IPS-20b (cell line): ENCODE results near the gene PLSCR4.
"Not testable (repeated sequence)": the region's sequence is repeated elsewhere in the genome, so short reads cannot be mapped to it uniquely, and the experiment has no call there.

Source experiments
- H3K27ac ChIP-seq: one replicate; pipeline ENCODE4 v1.5.1; 2013; ENCODE audit warnings: low read length
- H3K27me3 ChIP-seq: 2 replicates; pipeline ENCODE4 v1.6.1; 2013; ENCODE audit warnings: mild to moderate bottlenecking, low read length, inconsistent platforms; ENCODE audit not compliant: insufficient read depth
- H3K36me3 ChIP-seq: 2 replicates; pipeline ENCODE4 v1.6.1; 2013; ENCODE audit warnings: low read depth, mild to moderate bottlenecking, inconsistent platforms, low read length, moderate library complexity; ENCODE audit not compliant: insufficient read depth
- H3K4me1 ChIP-seq: 2 replicates; pipeline ENCODE4 v1.6.1; 2013; ENCODE audit warnings: mild to moderate bottlenecking, control low read depth, inconsistent platforms, low read length, moderate library complexity; ENCODE audit not compliant: insufficient read depth
- H3K4me3 ChIP-seq: 2 replicates; pipeline ENCODE4 v1.5.1; 2013; ENCODE audit warnings: mild to moderate bottlenecking, low read length, inconsistent platforms
- H3K9ac ChIP-seq: 2 replicates; pipeline ENCODE4 v1.6.1; 2013; ENCODE audit warnings: low read depth, mild to moderate bottlenecking, inconsistent platforms, low read length, moderate library complexity
- H3K9me3 ChIP-seq: 2 replicates; pipeline ENCODE4 v1.6.1; 2013; ENCODE audit warnings: mild to moderate bottlenecking, low read depth, low read length, inconsistent platforms; ENCODE audit not compliant: insufficient read depth

The PLSCR4 gene

DNA sequence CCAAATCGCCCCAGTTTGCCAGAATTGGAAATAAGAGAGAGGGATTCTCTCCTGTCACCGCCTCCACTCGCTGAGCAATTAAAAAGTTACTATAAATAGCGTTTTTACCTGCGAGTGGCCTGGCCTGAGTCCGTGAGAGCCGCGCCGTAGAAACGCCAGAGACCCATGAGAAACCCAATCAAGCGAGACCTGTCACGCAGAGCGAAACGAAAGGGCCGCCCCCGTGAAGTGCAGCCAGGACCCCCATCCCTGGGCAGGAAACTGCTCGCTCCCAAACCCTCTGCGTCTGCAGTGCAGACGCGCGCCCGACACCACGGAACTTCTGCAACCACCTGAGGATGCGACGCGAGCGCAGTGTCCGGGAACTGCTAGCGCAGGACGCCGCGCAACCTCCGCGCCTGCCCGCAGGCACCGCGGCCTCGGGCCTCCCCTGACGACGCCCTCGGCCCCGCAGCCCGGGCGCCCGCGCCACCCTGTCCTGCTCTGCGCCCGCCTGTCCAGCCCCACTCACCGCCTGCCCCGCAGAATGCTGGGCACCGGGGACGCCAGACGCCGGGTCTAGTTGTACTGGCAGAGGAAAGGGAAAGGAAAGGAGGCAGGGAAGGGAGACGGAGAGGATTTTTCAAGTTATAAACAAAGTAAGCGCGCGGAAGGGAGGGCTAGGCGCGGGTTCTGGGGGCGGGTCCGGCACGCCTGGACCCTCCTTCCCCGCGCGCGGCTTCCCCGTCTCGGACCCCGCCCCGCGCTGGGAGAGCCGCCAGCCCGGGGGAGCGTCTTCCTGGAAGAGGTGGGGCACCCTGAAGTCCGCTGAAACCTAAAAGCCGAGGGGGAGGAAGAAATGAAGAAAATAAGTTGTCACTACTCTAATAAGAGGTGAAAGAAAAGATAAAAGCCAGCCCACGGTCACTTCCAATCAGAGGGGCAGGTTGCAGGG is at the start of gene PLSCR4:
Gene PLSCR4, minus strand, starts transcription at position 657 of the 934 bp plus-strand sequence. CDS start 29,034 bp downstream, outside the sequence.
- Histone ChIP-seq H3K9ac (peak within 1 kb of the TSS; percentile 42; the same call in 1 of the 2 replicates), H3K4me3 (peak within 1 kb of the TSS; percentile 82), H3K27ac (no peak within 1 kb of the TSS), H3K4me1 (no peaks in the 10 kb centered on the region), H3K36me3 (no peaks in the 10 kb centered on the region), H3K9me3 (peaks cover 7% of the 10 kb centered on the region), H3K27me3 (peaks cover 13% of the 10 kb centered on the region)

DNA sequence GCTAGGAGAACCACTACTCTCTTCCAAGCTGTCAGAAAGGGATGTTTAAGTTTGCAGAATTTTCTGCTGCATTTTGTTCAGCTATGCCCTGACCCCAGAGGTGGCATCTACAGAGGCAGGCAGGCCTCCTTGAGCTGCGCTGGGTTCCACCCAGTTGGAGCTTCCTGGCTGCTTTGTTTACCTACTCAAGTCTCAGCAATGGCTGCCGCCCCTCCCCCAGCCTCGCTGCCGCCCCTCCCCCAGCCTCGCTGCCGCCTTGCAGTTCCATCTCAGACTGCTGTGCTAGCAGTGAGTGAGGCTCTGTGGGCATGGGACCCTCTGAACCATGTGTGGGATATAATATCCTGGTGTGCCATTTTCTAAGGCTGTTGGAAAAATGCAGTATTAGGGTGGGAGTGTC is 42.5 kb upstream of the PLSCR4 start:
- not testable (repeated sequence) for H3K9me3 ChIP-seq, H3K36me3 ChIP-seq, H3K27ac ChIP-seq, H3K4me3 ChIP-seq, H3K9ac ChIP-seq, H3K4me1 ChIP-seq, H3K27me3 ChIP-seq

DNA sequence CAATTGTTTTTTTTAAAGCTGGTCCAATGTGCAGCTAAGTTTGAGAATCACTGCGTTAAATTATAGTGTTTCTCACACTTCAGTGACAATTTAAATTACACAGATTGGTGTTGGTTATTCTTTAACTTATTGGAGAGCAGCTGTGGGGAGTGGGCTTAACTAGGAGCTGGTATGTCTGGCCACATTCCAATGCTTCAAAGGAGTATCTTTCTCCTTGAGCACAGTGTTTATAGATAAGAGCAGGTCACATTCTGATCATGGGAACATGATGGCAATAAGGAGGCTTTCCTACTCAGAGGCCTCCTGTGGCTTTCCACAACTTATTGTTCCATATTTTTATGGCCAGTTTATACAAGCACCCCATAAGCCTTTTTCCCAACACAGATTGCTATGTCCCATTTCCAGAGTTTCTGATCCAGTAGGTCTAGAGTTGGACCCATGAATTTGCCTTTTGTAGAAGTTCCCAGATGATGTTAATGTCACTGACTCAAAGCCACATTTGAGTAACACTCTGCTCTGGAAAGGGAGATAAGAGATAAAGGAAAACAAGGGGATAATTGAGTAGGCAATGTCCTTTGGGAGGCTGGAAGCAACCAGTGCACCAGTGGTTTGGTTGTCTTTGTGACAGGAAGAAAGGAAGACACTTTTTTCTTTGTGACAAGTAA is 33.0 kb upstream of the PLSCR4 start:
- no peak overlapping the region for H3K9ac ChIP-seq
- 0 out of 2 replicates have a peak, but pooled peaks cover 3% of the 10 kb centered on the region for H3K4me1 ChIP-seq
- H3K9me3 ChIP-seq, result no peaks in the 10 kb centered on the region
- no peaks in the 10 kb centered on the region for H3K36me3 ChIP-seq
- H3K27me3 ChIP-seq, result no peaks in the 10 kb centered on the region
- no peak overlapping the region for H3K4me3 ChIP-seq
- no peak overlapping the region for H3K27ac ChIP-seq

GRCh38 chr3:146280864-146281263 is 30.0 kb upstream of the PLSCR4 start:
- no peak overlapping the region for H3K27ac ChIP-seq
- H3K36me3 ChIP-seq, result no peaks in the 10 kb centered on the region
- H3K27me3 ChIP-seq, result no peaks in the 10 kb centered on the region
- no peaks in the 10 kb centered on the region for H3K9me3 ChIP-seq
- no peak overlapping the region for H3K9ac ChIP-seq
- no peak overlapping the region for H3K4me3 ChIP-seq
- 0 out of 2 replicates have a peak, but pooled peaks cover 3% of the 10 kb centered on the region for H3K4me1 ChIP-seq

GRCh38 chr3:146279951-146280350 is 29.0 kb upstream of the PLSCR4 start:
- no peaks in the 10 kb centered on the region for H3K9me3 ChIP-seq
- H3K36me3 ChIP-seq, result no peaks in the 10 kb centered on the region
- no peak overlapping the region for H3K4me3 ChIP-seq
- H3K27me3 ChIP-seq, result no peaks in the 10 kb centered on the region
- H3K4me1 ChIP-seq, result 0 out of 2 replicates have a peak, but pooled peaks cover 3% of the 10 kb centered on the region
- no peak overlapping the region for H3K27ac ChIP-seq
- no peak overlapping the region for H3K9ac ChIP-seq

GRCh38 chr3:146279013-146279412 is 28.1 kb upstream of the PLSCR4 start:
- no peak overlapping the region for H3K4me3 ChIP-seq
- no peaks in the 10 kb centered on the region for H3K36me3 ChIP-seq
- no peaks in the 10 kb centered on the region for H3K27me3 ChIP-seq
- no peak overlapping the region for H3K27ac ChIP-seq
- no peak overlapping the region for H3K9ac ChIP-seq
- 0 out of 2 replicates have a peak, but pooled peaks cover 3% of the 10 kb centered on the region for H3K4me1 ChIP-seq
- no peaks in the 10 kb centered on the region for H3K9me3 ChIP-seq

DNA sequence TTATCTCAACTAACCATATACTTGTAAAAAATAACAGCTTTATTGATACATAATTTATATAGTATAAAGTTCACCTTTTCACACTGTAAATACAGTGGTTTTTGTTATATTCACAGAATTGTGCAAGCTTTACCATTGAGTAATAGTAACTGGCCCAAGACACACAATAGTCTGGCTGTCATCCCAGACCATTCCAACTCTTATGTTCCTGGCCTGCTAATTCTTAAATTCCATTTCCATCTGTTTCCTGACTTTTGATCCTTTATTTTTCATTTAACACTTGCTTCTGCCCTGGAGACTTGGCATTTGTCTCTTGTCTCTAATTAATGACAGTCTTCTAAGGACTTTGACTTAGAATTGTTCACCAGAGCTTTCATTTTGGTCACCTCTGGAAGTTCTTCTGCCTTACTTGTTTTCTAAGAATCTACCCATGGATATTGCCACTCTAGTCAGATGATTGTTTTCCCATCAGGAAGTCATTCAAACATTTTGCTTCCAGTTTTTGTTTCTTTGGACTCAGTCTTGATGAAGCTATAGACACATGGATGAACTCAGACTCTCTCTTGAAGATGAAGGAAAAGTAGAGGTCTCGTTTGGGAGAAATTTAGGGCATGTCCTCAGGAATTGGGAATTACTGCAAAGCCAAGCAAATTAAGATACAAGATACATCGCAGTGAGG is 27.2 kb upstream of the PLSCR4 start:
- H3K36me3 ChIP-seq, result no peaks in the 10 kb centered on the region
- H3K4me3 ChIP-seq, result no peak overlapping the region
- no peaks in the 10 kb centered on the region for H3K9me3 ChIP-seq
- no peaks in the 10 kb centered on the region for H3K27me3 ChIP-seq
- 0 out of 2 replicates have a peak, but pooled peaks cover 3% of the 10 kb centered on the region for H3K4me1 ChIP-seq
- H3K27ac ChIP-seq, result no peak overlapping the region
- no peak overlapping the region for H3K9ac ChIP-seq

DNA sequence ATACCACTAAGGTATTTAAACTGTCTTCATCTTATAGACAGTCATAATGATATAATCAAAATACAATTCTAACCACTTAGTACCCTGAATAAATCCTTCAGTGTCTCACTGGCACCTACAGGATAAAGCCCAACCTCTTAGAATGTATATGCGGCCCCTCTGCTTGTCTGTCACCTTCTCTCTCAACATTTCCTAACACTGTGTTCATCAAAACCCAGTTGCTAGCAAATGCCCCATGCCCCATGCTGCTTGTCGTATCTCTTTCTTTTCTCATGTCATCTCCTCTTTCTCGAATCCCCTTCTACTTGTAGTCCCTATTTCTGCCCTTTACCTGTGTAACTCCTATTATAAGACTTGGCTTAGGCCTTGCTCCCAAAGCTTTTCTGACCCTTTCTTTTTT is 24.6 kb upstream of the PLSCR4 start:
- no peaks in the 10 kb centered on the region for H3K27me3 ChIP-seq
- no peak overlapping the region for H3K27ac ChIP-seq
- no peak overlapping the region for H3K4me3 ChIP-seq
- no peaks in the 10 kb centered on the region for H3K9me3 ChIP-seq
- H3K4me1 ChIP-seq, result 0 out of 2 replicates have a peak, but pooled peaks cover 3% of the 10 kb centered on the region
- H3K9ac ChIP-seq, result no peak overlapping the region
- H3K36me3 ChIP-seq, result no peaks in the 10 kb centered on the region

GRCh38 chr3:146274833-146275232 is 23.9 kb upstream of the PLSCR4 start:
- no peak overlapping the region for H3K9ac ChIP-seq
- H3K4me3 ChIP-seq, result no peak overlapping the region
- no peak overlapping the region for H3K27ac ChIP-seq
- H3K36me3 ChIP-seq, result no peaks in the 10 kb centered on the region
- no peaks in the 10 kb centered on the region for H3K9me3 ChIP-seq
- no peaks in the 10 kb centered on the region for H3K27me3 ChIP-seq
- H3K4me1 ChIP-seq, result 0 out of 2 replicates have a peak, but pooled peaks cover under 1% of the 10 kb centered on the region

DNA sequence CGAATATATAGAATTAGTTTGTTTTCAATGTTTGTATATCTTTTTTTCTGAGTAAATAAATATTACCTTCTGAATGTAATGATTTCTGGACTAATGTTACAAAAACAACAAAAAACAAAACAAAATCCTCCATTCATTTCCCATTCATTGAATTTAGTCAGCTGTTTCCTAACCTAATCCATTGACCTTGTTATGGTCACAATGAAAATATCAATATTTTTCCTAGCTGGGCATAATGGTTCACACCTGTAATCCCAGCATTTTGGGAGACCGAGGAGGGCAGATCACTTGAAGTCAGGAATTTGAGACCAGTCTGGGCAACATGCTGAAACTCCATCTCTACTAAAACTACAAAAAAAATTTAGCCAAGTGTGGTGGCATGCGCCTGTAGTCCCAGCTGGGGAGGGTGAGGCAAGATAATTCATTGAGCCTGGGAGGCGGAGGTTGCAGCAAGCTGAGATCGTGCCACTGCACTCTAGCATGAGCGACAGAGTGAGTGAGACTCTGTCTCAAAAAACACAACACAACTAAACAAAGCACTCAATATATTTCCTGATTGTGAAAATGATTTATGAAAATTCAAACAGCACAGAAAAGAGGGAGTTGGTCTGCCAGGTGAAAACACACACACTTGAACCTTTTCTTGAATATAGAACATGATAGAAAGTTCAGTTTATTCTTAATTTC is 23.0 kb upstream of the PLSCR4 start:
- Histone ChIP-seq H3K9me3 (no peaks in the 10 kb centered on the region), H3K9ac (no peak overlapping the region), H3K4me3 (no peak overlapping the region), H3K4me1 (no peaks in the 10 kb centered on the region), H3K27ac (no peak overlapping the region), H3K27me3 (no peaks in the 10 kb centered on the region), H3K36me3 (no peaks in the 10 kb centered on the region)

GRCh38 chr3:146271180-146271579 is 20.3 kb upstream of the PLSCR4 start:
- no peaks in the 10 kb centered on the region for H3K9me3 ChIP-seq
- no peaks in the 10 kb centered on the region for H3K27me3 ChIP-seq
- H3K27ac ChIP-seq, result no peak overlapping the region
- H3K36me3 ChIP-seq, result no peaks in the 10 kb centered on the region
- no peak overlapping the region for H3K9ac ChIP-seq
- H3K4me1 ChIP-seq, result peaks cover 10% of the 10 kb centered on the region; the same call in 1 of the 2 replicates
- H3K4me3 ChIP-seq, result no peak overlapping the region
